Measurements from ENCODE around the gene ZFHX3.

DNA sequence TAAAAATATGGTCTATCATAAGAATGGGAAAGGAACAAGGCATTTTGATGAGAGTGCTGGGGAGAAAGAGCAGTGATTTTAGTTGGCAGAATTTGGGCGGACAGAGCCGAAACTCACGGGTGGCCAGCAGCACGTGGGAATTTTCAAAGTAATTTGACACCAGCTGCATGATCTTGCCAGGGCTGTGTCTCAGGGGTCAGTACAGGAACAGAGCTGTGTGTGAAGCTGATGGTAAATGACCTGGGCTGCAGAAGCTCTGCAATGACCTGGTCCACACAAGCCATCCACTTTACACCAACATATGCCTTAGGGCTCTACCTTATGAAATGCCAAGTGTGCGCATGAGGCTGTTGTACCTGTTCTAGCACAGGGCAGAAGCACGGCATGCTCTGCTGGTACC, 112.0 kb downstream of the ZFHX3 start:
- TF ChIP-seq EZH2 (IDR thresholded peaks at IDR 0.05) = no peak
- no peak for TF ChIP-seq POLR2AphosphoS5 (IDR thresholded peaks at IDR 0.05; ENCODE audit: borderline replicate concordance, low read depth, low read length)

All from SK-N-MC (cell line).